Testis (tissue), 3 donors: Measurements from ENCODE around the gene SPEM2. TPM values are rescaled to one million over a fixed set of nuclear protein-coding genes. Genes with fewer than 3 reads are reported as not detected.
A peak's percentile ranks its signal among the peaks of the same experiment; 100 is the strongest.
"Not testable (repeated sequence)": the region's sequence is repeated elsewhere in the genome, so short reads cannot be mapped to it uniquely, and the experiment has no call there.

Source experiments
- DNase-seq: peaks from one replicate; pipeline ENCODE4 v3.0.0-alpha.2; 2019
- H3K27ac ChIP-seq, 2 donors: fragments of 200-600 bp; sonication (generic); one replicate each; pipeline ENCODE4 v1.5.1; 2019
- H3K27me3 ChIP-seq: fragments of 200-600 bp; sonication (generic); one replicate; pipeline ENCODE4 v1.5.1; 2019
- H3K36me3 ChIP-seq: fragments of 200-600 bp; sonication (generic); one replicate; pipeline ENCODE4 v1.5.1; 2017; ENCODE audit warnings: low read depth; ENCODE audit errors: missing control alignments
- H3K4me1 ChIP-seq: fragments of 200-600 bp; sonication (generic); one replicate; pipeline ENCODE4 v1.5.1; 2019
- H3K4me3 ChIP-seq, 2 donors: fragments of 200-600 bp; sonication (generic); one replicate each; pipeline ENCODE4 v1.5.1; 2017 to 2019
- H3K9me3 ChIP-seq: fragments of 200-600 bp; sonication (generic); one replicate; pipeline ENCODE4 v1.5.1; 2017
- POLR2A ChIP-seq: fragments of 450-650 bp; IDR thresholded peaks from one replicate; pipeline ENCODE4 v1.6.1; 2017; ENCODE audit warnings: antibody characterized with exemption, mild to moderate bottlenecking, moderate library complexity
- WGBS, 2 donors: methylation state at CpG; one replicate each; pipeline ENCODE4 v1.1.5; 2018; 5-methylcytosine and 5-hydroxymethylcytosine counted together
- intact Hi-C: fragments of 100-400 bp; cut with DNase I; formaldehyde crosslinking; loops from one replicate; pipeline ENCODE4 v1.15.1; 2023; ENCODE audit warnings: low total_unique reads
- polyA plus RNA-seq: library from polyadenylated mRNA; stranded (reverse); fragments of 350-450 nt; fragmentation: Illumina TruSeq; extraction: RNeasy Lipid Tissue Mini Kit (QIAGEN cat#74804); gene quantifications from one replicate; pipeline ENCODE4 v1.2.3, GENCODE V29; 2014; ENCODE audit warnings: low read depth, low replicate concordance; ENCODE audit not compliant: insufficient read depth
- total RNA-seq, 2 donors: library from RNA; depleted of rRNA; stranded (reverse); fragments of >200 nt; gene quantifications; one replicate each; pipeline ENCODE4 v1.2.3, GENCODE V29; 2016
- TF ChIP-seq, protein P1 (sequence below), 3 experiments: fragments of 450-650 bp in 2 of 3; fragments of 200-600 bp in 1 of 3; sonication (generic) in 1 of 3; IDR thresholded peaks; one replicate each; pipeline ENCODE4 v1.5.1; 2016 to 2019; ENCODE audit warnings: antibody characterized with exemption in 3 of 3, mild to moderate bottlenecking in 2 of 3, moderate library complexity in 1 of 3

SPEM2 gene
- total and polyA plus RNA-seq, 3 donors from 2014 or later = 41.4 to 202 (median 111) TPM

DNA sequence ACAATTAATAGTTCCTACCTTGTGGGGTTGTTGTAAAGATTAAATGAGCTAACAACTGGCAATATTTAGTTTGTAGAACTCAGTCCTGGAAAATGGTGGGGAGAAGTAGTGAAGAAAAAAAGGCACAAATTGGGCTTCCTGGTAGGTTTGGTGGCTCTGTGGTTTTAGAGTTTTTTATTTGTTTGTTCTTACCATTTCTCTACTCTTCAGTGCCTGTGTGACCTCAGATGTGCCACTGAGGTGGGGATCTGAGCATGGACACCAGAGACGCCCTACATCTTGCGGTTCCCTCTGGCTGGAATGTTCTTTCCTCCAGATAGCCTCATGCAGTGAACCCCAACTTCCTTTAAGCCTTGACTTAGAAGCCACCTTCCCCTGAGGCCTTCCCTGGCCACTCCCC, 46.3 kb downstream of the SPEM2 start:
- Histone ChIP-seq H3K27me3 (no peaks in the 10 kb centered on the region), H3K4me1 (peaks cover 17% of the 10 kb centered on the region), H3K27ac (no peak overlapping the region), H3K36me3 (no peaks in the 10 kb centered on the region), H3K4me3 (no peak overlapping the region), H3K9me3 (no peaks in the 10 kb centered on the region)
- TF ChIP-seq, protein P1, sequence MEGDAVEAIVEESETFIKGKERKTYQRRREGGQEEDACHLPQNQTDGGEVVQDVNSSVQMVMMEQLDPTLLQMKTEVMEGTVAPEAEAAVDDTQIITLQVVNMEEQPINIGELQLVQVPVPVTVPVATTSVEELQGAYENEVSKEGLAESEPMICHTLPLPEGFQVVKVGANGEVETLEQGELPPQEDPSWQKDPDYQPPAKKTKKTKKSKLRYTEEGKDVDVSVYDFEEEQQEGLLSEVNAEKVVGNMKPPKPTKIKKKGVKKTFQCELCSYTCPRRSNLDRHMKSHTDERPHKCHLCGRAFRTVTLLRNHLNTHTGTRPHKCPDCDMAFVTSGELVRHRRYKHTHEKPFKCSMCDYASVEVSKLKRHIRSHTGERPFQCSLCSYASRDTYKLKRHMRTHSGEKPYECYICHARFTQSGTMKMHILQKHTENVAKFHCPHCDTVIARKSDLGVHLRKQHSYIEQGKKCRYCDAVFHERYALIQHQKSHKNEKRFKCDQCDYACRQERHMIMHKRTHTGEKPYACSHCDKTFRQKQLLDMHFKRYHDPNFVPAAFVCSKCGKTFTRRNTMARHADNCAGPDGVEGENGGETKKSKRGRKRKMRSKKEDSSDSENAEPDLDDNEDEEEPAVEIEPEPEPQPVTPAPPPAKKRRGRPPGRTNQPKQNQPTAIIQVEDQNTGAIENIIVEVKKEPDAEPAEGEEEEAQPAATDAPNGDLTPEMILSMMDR (IDR thresholded peaks at IDR 0.05) = no peak
- TF ChIP-seq POLR2A = no peak
- DNase-seq = no peak
- intact Hi-C loops = no loop called here
- WGBS, 2 donors = 82 to 89% methylated on average over 2 of the region's 2 CpGs

DNA sequence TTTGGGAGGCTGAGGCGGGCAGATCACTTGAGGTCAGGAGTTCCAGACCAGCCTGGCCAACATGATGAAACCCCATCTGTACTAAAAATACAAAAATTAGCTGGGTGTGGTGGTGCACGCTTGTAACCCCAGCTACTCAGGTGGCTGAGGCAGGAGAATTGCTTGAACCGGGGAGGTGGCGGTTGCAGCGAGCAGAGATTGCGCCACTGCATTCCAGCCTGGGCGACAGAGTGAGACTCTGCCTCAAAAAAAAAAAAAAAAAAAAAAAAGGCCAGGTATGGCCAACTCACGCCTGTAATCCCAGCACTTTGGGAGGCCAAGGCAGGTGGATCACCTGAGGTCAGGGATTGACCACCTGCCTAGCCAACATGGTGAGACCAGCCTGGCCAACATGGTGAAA, 49.4 kb downstream of the SPEM2 start:
- H3K4me1 ChIP-seq = peaks cover 19% of the 10 kb centered on the region
- H3K9me3 ChIP-seq, DNase-seq, H3K4me3 ChIP-seq, H3K27ac ChIP-seq, H3K36me3 ChIP-seq, intact Hi-C loops, H3K27me3 ChIP-seq: not testable (repeated sequence)
- 84 to 93% methylated on average over 8 of the region's 8 CpGs for WGBS, 2 donors

DNA sequence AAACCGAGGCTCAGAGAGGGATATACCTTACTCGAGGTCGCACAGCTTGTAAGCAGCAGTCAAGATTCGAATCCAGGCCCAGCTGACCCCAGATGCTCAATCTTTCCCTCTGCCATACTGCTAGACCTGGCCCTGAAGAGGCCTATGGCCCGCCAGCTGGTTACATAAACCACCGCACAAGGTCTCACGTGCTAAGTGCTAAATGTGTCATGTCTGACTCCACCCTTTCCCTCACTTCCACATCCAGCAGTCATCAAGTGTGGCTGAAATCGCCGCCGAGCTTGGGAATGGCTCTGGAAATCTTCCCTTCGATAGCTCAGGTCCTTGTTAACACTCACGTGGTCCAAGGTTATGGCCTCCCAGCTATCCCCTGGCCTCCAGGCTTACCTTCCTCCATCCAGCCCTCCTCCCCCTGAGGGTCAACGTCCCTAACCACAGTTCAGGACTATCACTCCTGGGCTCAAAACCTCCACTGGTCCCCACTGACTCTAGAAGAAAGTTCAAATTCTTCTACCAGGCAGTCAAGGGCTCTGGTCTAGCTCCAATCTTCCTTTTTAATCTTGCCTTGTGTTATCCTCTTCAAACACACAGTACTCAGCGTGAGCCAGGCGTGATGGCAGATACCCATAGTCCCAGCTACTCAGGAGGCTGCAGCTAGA, 50.5 kb downstream of the SPEM2 start:
- peak; percentile 52 for DNase-seq
- no peaks in the 10 kb centered on the region for H3K27me3 ChIP-seq
- 67 to 78% methylated on average over 15 of the region's 15 CpGs for WGBS, 2 donors
- peak overlapping the region; percentile 37 to 62 for H3K27ac ChIP-seq
- H3K36me3 ChIP-seq = no peaks in the 10 kb centered on the region
- H3K9me3 ChIP-seq = no peaks in the 10 kb centered on the region
- no peak overlapping the region for H3K4me3 ChIP-seq
- H3K4me1 ChIP-seq = peaks cover 23% of the 10 kb centered on the region
- intact Hi-C loops = no loop called here
- no peak for TF ChIP-seq POLR2A
- TF ChIP-seq, protein P1 (IDR thresholded peaks at IDR 0.05) = no peak

DNA sequence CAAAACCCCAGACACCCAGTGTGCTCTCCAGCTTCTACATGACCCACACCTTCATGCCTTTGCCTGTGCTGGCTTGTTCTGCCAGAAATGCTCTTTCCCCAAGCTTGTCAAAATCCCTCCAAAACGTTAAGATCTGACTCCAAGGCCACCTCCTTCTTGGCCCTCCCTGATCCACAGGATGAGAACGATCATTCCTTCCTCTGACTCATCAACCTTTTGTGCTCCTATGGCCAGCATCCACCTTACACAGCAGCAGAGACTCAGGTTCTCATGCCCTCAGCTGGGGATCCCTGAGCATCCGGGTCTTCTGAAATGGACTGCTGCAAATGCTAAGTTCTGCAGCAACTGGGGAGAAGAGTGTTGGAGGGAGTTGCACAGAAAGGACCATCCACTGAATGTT, 51.1 kb downstream of the SPEM2 start:
- Histone ChIP-seq H3K4me1 (peaks cover 23% of the 10 kb centered on the region), H3K27ac (peak overlapping the region; percentile 37 to 62), H3K9me3 (no peaks in the 10 kb centered on the region), H3K27me3 (no peaks in the 10 kb centered on the region), H3K36me3 (no peaks in the 10 kb centered on the region), H3K4me3 (no peak overlapping the region)
- intact Hi-C loops = no loop called here
- 32 to 61% methylated on average over 3 of the region's 3 CpGs for WGBS, 2 donors
- TF ChIP-seq, protein P1 (IDR thresholded peaks at IDR 0.05) = no peak
- TF ChIP-seq POLR2A = no peak
- no peak for DNase-seq

DNA sequence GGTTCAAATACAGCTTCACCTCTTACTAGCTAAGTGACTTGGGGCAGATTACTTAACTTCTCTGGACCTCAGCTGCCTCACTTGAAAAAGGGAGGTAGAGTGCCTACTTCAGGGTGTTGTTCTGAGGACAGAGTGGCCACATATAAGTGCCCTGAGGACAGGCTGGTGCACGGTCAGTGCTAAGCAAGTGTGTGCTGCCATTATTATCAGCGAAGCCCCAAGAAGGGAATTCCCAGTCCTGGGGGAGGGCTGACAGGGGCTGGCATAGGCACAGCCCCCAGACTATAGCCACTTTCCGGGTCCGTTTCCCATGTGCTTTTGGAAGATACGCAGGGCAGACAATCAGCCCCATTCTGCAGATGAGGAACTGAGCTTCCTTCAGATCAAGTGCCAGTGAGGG, 51.5 kb downstream of the SPEM2 start:
- Histone ChIP-seq H3K27ac (peak overlapping the region in 1 of 2 donors; percentile 100), H3K36me3 (no peaks in the 10 kb centered on the region), H3K4me1 (peaks cover 23% of the 10 kb centered on the region), H3K9me3 (no peaks in the 10 kb centered on the region), H3K4me3 (no peak overlapping the region), H3K27me3 (no peaks in the 10 kb centered on the region)
- no peak for DNase-seq
- intact Hi-C loops = no loop called here
- no peak for TF ChIP-seq POLR2A
- TF ChIP-seq, protein P1 (IDR thresholded peaks at IDR 0.05) = no peak
- 67 to 96% methylated on average over 4 to 5 of the region's 5 CpGs for WGBS, 2 donors

Other genes starting within 250 kb of the SPEM2 start
Only the 30 nearest of the 39 such genes appear.
- gene GABARAP, start 183.2 kb upstream of the SPEM2 start, total RNA-seq = 100 to 1,000 TPM; 521 to 683 TPM
- 1,171 TPM for gene GABARAP, start 183.2 kb upstream of the SPEM2 start, polyA plus RNA-seq
- gene CTDNEP1, start 173.9 kb upstream of the SPEM2 start, total RNA-seq = 10 to 100 TPM; 86.4 to 94.0 TPM
- gene CTDNEP1, start 173.9 kb upstream of the SPEM2 start, polyA plus RNA-seq = 138 TPM
- gene ELP5, start 173.4 kb upstream of the SPEM2 start, total RNA-seq = 100 to 1,000 TPM; 107 to 123 TPM
- 295 TPM for gene ELP5, start 173.4 kb upstream of the SPEM2 start, polyA plus RNA-seq
- 1 to 10 TPM; 4.5 to 6.9 TPM for gene CLDN7, start 163.1 kb upstream of the SPEM2 start, total RNA-seq
- gene CLDN7, start 163.1 kb upstream of the SPEM2 start, polyA plus RNA-seq = 8.8 TPM
- gene SLC2A4, start 143.9 kb upstream of the SPEM2 start, total RNA-seq = 1 to 10 TPM; 4.2 to 6.6 TPM
- 4.7 TPM for gene SLC2A4, start 143.9 kb upstream of the SPEM2 start, polyA plus RNA-seq
- gene YBX2, start 131.0 kb upstream of the SPEM2 start, total RNA-seq = 100 to 1,000 TPM; 276 to 549 TPM
- 1,120 TPM for gene YBX2, start 131.0 kb upstream of the SPEM2 start, polyA plus RNA-seq
- gene EIF5A, start 118.0 kb upstream of the SPEM2 start, total RNA-seq = 100 to 1,000 TPM; 193 to 229 TPM
- gene EIF5A, start 118.0 kb upstream of the SPEM2 start, polyA plus RNA-seq = 388 TPM
- gene GPS2, start 110.3 kb upstream of the SPEM2 start, total RNA-seq = 100 to 1,000 TPM; 204 to 239 TPM
- gene GPS2, start 110.3 kb upstream of the SPEM2 start, polyA plus RNA-seq = 219 TPM
- 10 to 100 TPM; 34.5 to 50.6 TPM for gene NEURL4, start 96.3 kb upstream of the SPEM2 start, total RNA-seq
- gene NEURL4, start 96.3 kb upstream of the SPEM2 start, polyA plus RNA-seq = 38.3 TPM
- 100 to 1,000 TPM in 1 of 2 donors, 10 to 100 TPM in 1; 12.6 to 140 TPM for gene ACAP1, start 89.1 kb upstream of the SPEM2 start, total RNA-seq
- gene ACAP1, start 89.1 kb upstream of the SPEM2 start, polyA plus RNA-seq = 95.2 TPM
- gene KCTD11, start 73.5 kb upstream of the SPEM2 start, total RNA-seq = 1 to 10 TPM; 4.8 to 5.0 TPM
- gene KCTD11, start 73.5 kb upstream of the SPEM2 start, polyA plus RNA-seq = 6.8 TPM
- gene TMEM95, start 70.5 kb upstream of the SPEM2 start, total RNA-seq = 1 to 10 TPM; 2.8 to 6.6 TPM
- 9.9 TPM for gene TMEM95, start 70.5 kb upstream of the SPEM2 start, polyA plus RNA-seq
- 1 to 10 TPM; 3.7 to 6.8 TPM for gene TNK1, start 44.5 kb upstream of the SPEM2 start, total RNA-seq
- gene TNK1, start 44.5 kb upstream of the SPEM2 start, polyA plus RNA-seq = 4.0 TPM
- 10 to 100 TPM; 13.6 to 19.4 TPM for gene PLSCR3, start 31.1 kb upstream of the SPEM2 start, total RNA-seq
- gene PLSCR3, start 31.1 kb upstream of the SPEM2 start, polyA plus RNA-seq = 14.2 TPM
- gene TMEM256, start 21.5 kb upstream of the SPEM2 start, total RNA-seq = 10 to 100 TPM; 18.7 to 33.3 TPM
- gene TMEM256, start 21.5 kb upstream of the SPEM2 start, polyA plus RNA-seq = 27.3 TPM
- 10 to 100 TPM in 1 of 2 donors, 1 to 10 TPM in 1; 9.9 to 10.7 TPM for gene NLGN2, start 17.8 kb upstream of the SPEM2 start, total RNA-seq
- gene NLGN2, start 17.8 kb upstream of the SPEM2 start, polyA plus RNA-seq = 8.4 TPM
- gene SPEM1, start 5.3 kb upstream of the SPEM2 start, total RNA-seq = 10 to 100 TPM in 1 of 2 donors, 1 to 10 TPM in 1; 8.5 to 18.7 TPM
- 67.7 TPM for gene SPEM1, start 5.3 kb upstream of the SPEM2 start, polyA plus RNA-seq
- gene SPEM3, start 3.2 kb downstream of the SPEM2 start, total RNA-seq = 10 to 100 TPM in 1 of 2 donors, 1 to 10 TPM in 1; 5.7 to 18.8 TPM
- 63.0 TPM for gene SPEM3, start 3.2 kb downstream of the SPEM2 start, polyA plus RNA-seq
- 10 to 100 TPM in 1 of 2 donors, 1 to 10 TPM in 1; 7.9 to 11.7 TPM for gene TMEM102, start 9.8 kb downstream of the SPEM2 start, total RNA-seq
- 6.5 TPM for gene TMEM102, start 9.8 kb downstream of the SPEM2 start, polyA plus RNA-seq
- 1 to 10 TPM; 3.2 to 4.2 TPM for gene FGF11, start 13.9 kb downstream of the SPEM2 start, total RNA-seq
- 4.6 TPM for gene FGF11, start 13.9 kb downstream of the SPEM2 start, polyA plus RNA-seq
- 1 to 10 TPM; 6.2 to 7.4 TPM for gene CHRNB1, start 19.4 kb downstream of the SPEM2 start, total RNA-seq
- 6.9 TPM for gene CHRNB1, start 19.4 kb downstream of the SPEM2 start, polyA plus RNA-seq
- 10 to 100 TPM; 34.0 to 43.4 TPM for gene ZBTB4, start 54.0 kb downstream of the SPEM2 start, total RNA-seq
- gene ZBTB4, start 54.0 kb downstream of the SPEM2 start, polyA plus RNA-seq = 39.5 TPM
- 1 to 10 TPM; 1.8 to 3.9 TPM for gene SLC35G6, start 55.8 kb downstream of the SPEM2 start, total RNA-seq
- 3.9 TPM for gene SLC35G6, start 55.8 kb downstream of the SPEM2 start, polyA plus RNA-seq
- gene POLR2A, start 58.8 kb downstream of the SPEM2 start, total RNA-seq = 100 to 1,000 TPM; 359 to 391 TPM
- gene POLR2A, start 58.8 kb downstream of the SPEM2 start, polyA plus RNA-seq = 175 TPM
- 10 to 100 TPM; 17.0 to 20.6 TPM for gene TNFSF12, start 123.4 kb downstream of the SPEM2 start, total RNA-seq
- 21.5 TPM for gene TNFSF12, start 123.4 kb downstream of the SPEM2 start, polyA plus RNA-seq
- gene TNFSF13, start 133.1 kb downstream of the SPEM2 start, total RNA-seq = 1 to 10 TPM; 1.2 to 5.1 TPM
- 11.5 TPM for gene TNFSF13, start 133.1 kb downstream of the SPEM2 start, polyA plus RNA-seq
- 10 to 100 TPM; 77.4 to 83.5 TPM for gene SENP3, start 136.3 kb downstream of the SPEM2 start, total RNA-seq
- gene SENP3, start 136.3 kb downstream of the SPEM2 start, polyA plus RNA-seq = 108 TPM
- gene CD68, start 154.0 kb downstream of the SPEM2 start, total RNA-seq = 1 to 10 TPM; 2.0 to 6.4 TPM
- 54.8 TPM for gene CD68, start 154.0 kb downstream of the SPEM2 start, polyA plus RNA-seq
- gene MPDU1, start 158.2 kb downstream of the SPEM2 start, total RNA-seq = 10 to 100 TPM; 55.7 to 88.7 TPM
- 60.9 TPM for gene MPDU1, start 158.2 kb downstream of the SPEM2 start, polyA plus RNA-seq
- 1 to 10 TPM; 2.8 to 4.0 TPM for gene SOX15, start 164.5 kb downstream of the SPEM2 start, total RNA-seq
- 2.6 TPM for gene SOX15, start 164.5 kb downstream of the SPEM2 start, polyA plus RNA-seq